ENCODE results near the gene TCF7L1.

Gene TCF7L1

GRCh38 chr2:85356186-85356585, 223.0 kb downstream of the TCF7L1 start:
- DNase-seq (ENCODE audit: low read depth): no peak

GRCh38 chr2:85357736-85358135, 224.5 kb downstream of the TCF7L1 start:
- no peak for DNase-seq (ENCODE audit: low read depth)
